ENCODE results near the gene MPDZ. TPM values are rescaled to one million over a fixed set of nuclear protein-coding genes. Genes with fewer than 3 reads are reported as not detected.

The MPDZ gene
- total RNA-seq, 1 experiment from 2014 or later, result 46.7 TPM

DNA sequence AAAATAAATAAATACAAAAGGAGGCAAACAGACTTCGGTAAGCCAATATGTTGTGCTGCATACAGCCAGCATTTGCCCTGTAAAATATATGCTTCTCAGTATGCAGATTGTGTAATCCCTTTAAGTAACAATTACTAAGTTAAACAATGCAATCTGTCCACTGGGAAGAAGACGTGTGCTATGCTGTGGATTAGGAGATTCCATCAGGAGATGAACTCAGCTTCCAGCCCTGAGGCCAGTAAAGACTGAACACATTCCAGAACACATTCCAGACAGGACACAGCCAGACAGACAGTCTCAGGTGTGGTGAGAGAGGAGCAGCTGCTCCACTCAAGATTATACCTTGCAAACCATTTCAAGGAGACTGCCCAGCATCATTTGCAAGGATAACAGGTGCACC lies 97.8 kb downstream of the MPDZ start:
- Histone ChIP-seq H4K91ac (ENCODE audit: insufficient read length, low read depth, low read length) (no peak overlapping the region), H2AK5ac (ENCODE audit: insufficient read length, low read length) (no peak overlapping the region), H3K4me1 (ENCODE audit: insufficient read depth, low read length) (no peaks in the 10 kb centered on the region), H2BK15ac (ENCODE audit: low read depth, low read length) (no peak overlapping the region), H2BK5ac (ENCODE audit: insufficient read length, low read length) (no peak overlapping the region), H3K4me2 (ENCODE audit: insufficient read depth, insufficient read length, low read length) (no peak overlapping the region), H4K8ac (replicated peaks; ENCODE audit: insufficient read length, low read depth, low read length) (no peak overlapping the region), H4K20me1 (ENCODE audit: control insufficient read depth, insufficient read depth, insufficient read length) (no peaks in the 10 kb centered on the region), H2AFZ (ENCODE audit: low read length) (no peak overlapping the region), H3K14ac (ENCODE audit: insufficient read depth, low read length) (no peak overlapping the region), H3K79me1 (ENCODE audit: insufficient read depth, low read depth, low read length, poor library complexity, severe bottlenecking) (no peaks in the 10 kb centered on the region), H2BK20ac (ENCODE audit: low read depth, low read length, poor library complexity, severe bottlenecking) (no peak overlapping the region), H4K5ac (ENCODE audit: insufficient read length, low read depth, low read length) (no peak overlapping the region), H3T11ph (ENCODE audit: low read length) (no peak overlapping the region), H3K4ac (ENCODE audit: low read depth, low read length) (no peak overlapping the region), H2BK12ac (ENCODE audit: insufficient read length, low read depth, low read length) (no peak overlapping the region), H3K56ac (ENCODE audit: insufficient read length, low read depth, low read length) (no peak overlapping the region), H3K18ac (ENCODE audit: insufficient read length, low read depth, low read length) (no peak overlapping the region), H3K79me2 (ENCODE audit: insufficient read depth, low read length) (no peaks in the 10 kb centered on the region), H3K23ac (ENCODE audit: insufficient read length, low read depth, low read length) (no peak overlapping the region), H3K9ac (ENCODE audit: extremely low read depth, insufficient read length, low read length) (no peak overlapping the region), H3K9me3 (ENCODE audit: control insufficient read depth, low read depth, low read length) (no peaks in the 10 kb centered on the region), H3K23me2 (ENCODE audit: insufficient read length, low read depth, low read length, poor library complexity, severe bottlenecking) (no peaks in the 10 kb centered on the region), H3K27me3 (ENCODE audit: insufficient read depth, low read length) (no peaks in the 10 kb centered on the region), H2BK120ac (ENCODE audit: low read depth, low read length, poor library complexity, severe bottlenecking) (no peak overlapping the region), H3K27ac (ENCODE audit: insufficient read length, low read depth, low read length) (no peak overlapping the region)
- WGBS (ENCODE audit: extremely low coverage, insufficient read length, low lambda C conversion rate), result no CpG with 5 or more reads among the region's 2 CpGs
- Mint-ChIP-seq H3K9me3 (no peaks in the 10 kb centered on the region), H3K4me1 (no peaks in the 10 kb centered on the region), H3K27me3 (ENCODE audit: low read depth) (no peaks in the 10 kb centered on the region), H3K36me3 (ENCODE audit: insufficient read depth in 1 of 3, low read depth in 3 of 3) (peaks cover 0 to 25% (median 10%) of the 10 kb centered on the region in 3 experiments; a peak in 4 of 7 replicates), H3K4me3 (no peak overlapping the region), H3K27ac (peak overlapping the region in 2 of 3 experiments; percentile 24 to 49; a peak in 2 of 7 replicates)
- no peak for TF ChIP-seq CTCF (conservative IDR thresholded peaks at IDR 0.05)
- no peak for DNase-seq
